ENCODE results near the gene AOPEP.
"Not testable (repeated sequence)": the region's sequence is repeated elsewhere in the genome, so short reads cannot be mapped to it uniquely, and the experiment has no call there.

AOPEP gene

GRCh38 chr9:95017062-95017461, 290.6 kb downstream of the AOPEP start:
- TF ChIP-seq CTCF (conservative IDR thresholded peaks at IDR 0.05) = no peak
- no peak overlapping the region for H3K27ac ChIP-seq

GRCh38 chr9:95017661-95018060, 291.2 kb downstream of the AOPEP start:
- TF ChIP-seq CTCF (conservative IDR thresholded peaks at IDR 0.05) = no peak
- no peak overlapping the region for H3K27ac ChIP-seq

- no peak for TF ChIP-seq CTCF (conservative IDR thresholded peaks at IDR 0.05)
- no peak overlapping the region for H3K27ac ChIP-seq
These were observed 291.8 kb downstream of the AOPEP start for GRCh38 chr9:95018099-95018936.

- not testable (repeated sequence) for H3K27ac ChIP-seq
These were observed 294.1 kb downstream of the AOPEP start for GRCh38 chr9:95020644-95021043.

- no peak for TF ChIP-seq CTCF (conservative IDR thresholded peaks at IDR 0.05)
- H3K27ac ChIP-seq = no peak overlapping the region
These were observed 294.8 kb downstream of the AOPEP start for GRCh38 chr9:95021166-95021886.

- no peak for TF ChIP-seq CTCF (conservative IDR thresholded peaks at IDR 0.05)
- no peak overlapping the region for H3K27ac ChIP-seq
These were observed 296.2 kb downstream of the AOPEP start for GRCh38 chr9:95022657-95023056.

- no peak overlapping the region for H3K27ac ChIP-seq
These were observed 296.9 kb downstream of the AOPEP start for GRCh38 chr9:95023217-95024003.

More at GRCh38 chr9:95023217-95024003, 296.9 kb downstream of the AOPEP start:
- no peak for TF ChIP-seq CTCF (conservative IDR thresholded peaks at IDR 0.05)
